ENCODE data around the gene CSTA. TPM values are rescaled to one million over a fixed set of nuclear protein-coding genes. Genes with fewer than 3 reads are reported as not detected.

The CSTA gene, protein sequence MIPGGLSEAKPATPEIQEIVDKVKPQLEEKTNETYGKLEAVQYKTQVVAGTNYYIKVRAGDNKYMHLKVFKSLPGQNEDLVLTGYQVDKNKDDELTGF
- not detected for polyA plus RNA-seq (2013, experiment 1 of 2)
- polyA plus RNA-seq (2013, experiment 2 of 2), result not detected

GRCh38 chr3:122324871-122325323 is at the start of gene CSTA:
Gene CSTA, plus strand, starts transcription at chr3:122325248. Its CDS starts 45 bp downstream, at chr3:122325293.
- Histone ChIP-seq H3K4me2 (ENCODE audit: insufficient read depth, low read length, poor library complexity, severe bottlenecking) (no peak within 1 kb of the TSS), H4K91ac (ENCODE audit: low read depth, low read length, poor library complexity) (no peak within 1 kb of the TSS), H3K4ac (ENCODE audit: low read length) (no peak within 1 kb of the TSS), H3K18ac (ENCODE audit: low read length) (no peak within 1 kb of the TSS), H3K14ac (ENCODE audit: low read length) (no peak within 1 kb of the TSS), H3K79me1 (ENCODE audit: low read depth, low read length) (no peaks in the 10 kb centered on the region), H3K27me3 (ENCODE audit: control insufficient read depth in 3 of 3, insufficient read depth in 3 of 3, low read depth in 1 of 3, low read length in 3 of 3) (no peaks in the 10 kb centered on the region), H2BK120ac (ENCODE audit: low read depth, low read length) (no peak within 1 kb of the TSS), H4K8ac (ENCODE audit: low read depth, low read length) (no peak within 1 kb of the TSS), H3K36me3 (replicated peaks in 1 of 2; ENCODE audit: control insufficient read depth in 2 of 2, insufficient read depth in 2 of 2, low read length in 2 of 2) (no peaks in the 10 kb centered on the region), H2BK5ac (ENCODE audit: low read length) (no peak within 1 kb of the TSS), H2AFZ (ENCODE audit: low read length) (peak within 1 kb of the TSS; percentile 51), H3K4me3 (ENCODE audit: low read length in 2 of 2) (no peak within 1 kb of the TSS), H2AK5ac (ENCODE audit: low read depth, low read length) (no peak within 1 kb of the TSS), H3K23ac (ENCODE audit: low read depth, low read length, poor library complexity) (no peak within 1 kb of the TSS), H3K9ac (ENCODE audit: low read depth, low read length, poor library complexity) (no peak within 1 kb of the TSS), H2BK15ac (ENCODE audit: low read length) (no peak within 1 kb of the TSS), H3K9me3 (replicated peaks in 1 of 2; ENCODE audit: control insufficient read depth in 2 of 2, insufficient read depth in 1 of 2, low read depth in 1 of 2, low read length in 2 of 2) (no peaks in the 10 kb centered on the region), H3K27ac (replicated peaks; ENCODE audit: low read length) (no peak within 1 kb of the TSS), H2BK12ac (ENCODE audit: low read length) (no peak within 1 kb of the TSS), H3K4me1 (ENCODE audit: control insufficient read depth in 2 of 2, insufficient read depth in 1 of 2, low read depth in 1 of 2, low read length in 2 of 2) (no peaks in the 10 kb centered on the region)
- no peak for DNase-seq (ENCODE audit: low spot score)
- no CpG with 5 or more reads among the region's 6 CpGs for WGBS, 2 donors (ENCODE audit: extremely low coverage in 2 of 2, insufficient read length in 2 of 2, insufficient replicate concordance in 1 of 2)

- Histone ChIP-seq H2BK15ac (ENCODE audit: low read length) (no peak overlapping the region), H3K4me1 (ENCODE audit: control insufficient read depth in 2 of 2, insufficient read depth in 1 of 2, low read depth in 1 of 2, low read length in 2 of 2) (no peaks in the 10 kb centered on the region), H2BK5ac (ENCODE audit: low read length) (no peak overlapping the region), H2BK12ac (ENCODE audit: low read length) (no peak overlapping the region), H3K18ac (ENCODE audit: low read length) (no peak overlapping the region), H2AFZ (ENCODE audit: low read length) (no peak overlapping the region), H2BK120ac (ENCODE audit: low read depth, low read length) (no peak overlapping the region), H3K14ac (ENCODE audit: low read length) (no peak overlapping the region), H4K8ac (ENCODE audit: low read depth, low read length) (no peak overlapping the region), H3K4me3 (ENCODE audit: low read length in 2 of 2) (no peak overlapping the region), H3K27me3 (ENCODE audit: control insufficient read depth in 3 of 3, insufficient read depth in 3 of 3, low read depth in 1 of 3, low read length in 3 of 3) (peaks cover 0 to 11% (median 0%) of the 10 kb centered on the region in 3 experiments), H3K27ac (replicated peaks; ENCODE audit: low read length) (no peak overlapping the region), H3K9me3 (replicated peaks in 1 of 2; ENCODE audit: control insufficient read depth in 2 of 2, insufficient read depth in 1 of 2, low read depth in 1 of 2, low read length in 2 of 2) (no peaks in the 10 kb centered on the region), H4K91ac (ENCODE audit: low read depth, low read length, poor library complexity) (no peak overlapping the region), H3K23ac (ENCODE audit: low read depth, low read length, poor library complexity) (no peak overlapping the region), H3K4me2 (ENCODE audit: insufficient read depth, low read length, poor library complexity, severe bottlenecking) (no peak overlapping the region), H3K36me3 (replicated peaks in 1 of 2; ENCODE audit: control insufficient read depth in 2 of 2, insufficient read depth in 2 of 2, low read length in 2 of 2) (no peaks in the 10 kb centered on the region), H3K4ac (ENCODE audit: low read length) (no peak overlapping the region), H2AK5ac (ENCODE audit: low read depth, low read length) (no peak overlapping the region), H3K9ac (ENCODE audit: low read depth, low read length, poor library complexity) (no peak overlapping the region), H3K79me1 (ENCODE audit: low read depth, low read length) (no peaks in the 10 kb centered on the region)
- WGBS, 2 donors (ENCODE audit: extremely low coverage in 2 of 2, insufficient read length in 2 of 2, insufficient replicate concordance in 1 of 2), result no CpG with 5 or more reads among the region's 3 CpGs
- DNase-seq (ENCODE audit: low spot score), result no peak
These were observed 43.2 kb upstream of the CSTA start for GRCh38 chr3:122281891-122282290.

GRCh38 chr3:122283796-122284445 is 41.1 kb upstream of the CSTA start:
- Histone ChIP-seq H3K27me3 (ENCODE audit: control insufficient read depth in 3 of 3, insufficient read depth in 3 of 3, low read depth in 1 of 3, low read length in 3 of 3) (peaks cover 0 to 7% (median 0%) of the 10 kb centered on the region in 3 experiments), H2BK15ac (ENCODE audit: low read length) (no peak overlapping the region), H3K14ac (ENCODE audit: low read length) (no peak overlapping the region), H2AFZ (ENCODE audit: low read length) (no peak overlapping the region), H4K91ac (ENCODE audit: low read depth, low read length, poor library complexity) (no peak overlapping the region), H4K8ac (ENCODE audit: low read depth, low read length) (no peak overlapping the region), H2BK120ac (ENCODE audit: low read depth, low read length) (no peak overlapping the region), H3K18ac (ENCODE audit: low read length) (no peak overlapping the region), H3K4me2 (ENCODE audit: insufficient read depth, low read length, poor library complexity, severe bottlenecking) (no peak overlapping the region), H3K36me3 (replicated peaks in 1 of 2; ENCODE audit: control insufficient read depth in 2 of 2, insufficient read depth in 2 of 2, low read length in 2 of 2) (no peaks in the 10 kb centered on the region), H3K4ac (ENCODE audit: low read length) (no peak overlapping the region), H3K4me1 (ENCODE audit: control insufficient read depth in 2 of 2, insufficient read depth in 1 of 2, low read depth in 1 of 2, low read length in 2 of 2) (no peaks in the 10 kb centered on the region), H2BK12ac (ENCODE audit: low read length) (no peak overlapping the region), H2BK5ac (ENCODE audit: low read length) (peak overlapping the region; percentile 7), H3K4me3 (ENCODE audit: low read length in 2 of 2) (no peak overlapping the region), H3K79me1 (ENCODE audit: low read depth, low read length) (no peaks in the 10 kb centered on the region), H3K9ac (ENCODE audit: low read depth, low read length, poor library complexity) (peak overlapping the region; percentile 18), H3K23ac (ENCODE audit: low read depth, low read length, poor library complexity) (no peak overlapping the region), H3K27ac (replicated peaks; ENCODE audit: low read length) (no peak overlapping the region), H2AK5ac (ENCODE audit: low read depth, low read length) (no peak overlapping the region), H3K9me3 (replicated peaks in 1 of 2; ENCODE audit: control insufficient read depth in 2 of 2, insufficient read depth in 1 of 2, low read depth in 1 of 2, low read length in 2 of 2) (no peaks in the 10 kb centered on the region)
- WGBS, 2 donors (ENCODE audit: extremely low coverage in 2 of 2, insufficient read length in 2 of 2, insufficient replicate concordance in 1 of 2), result no CpG with 5 or more reads among the region's 22 CpGs
- DNase-seq (ENCODE audit: low spot score), result no peak

- Histone ChIP-seq H3K4ac (ENCODE audit: low read length) (peak overlapping the region; percentile 58), H2AK5ac (ENCODE audit: low read depth, low read length) (no peak overlapping the region)
These were observed 40.6 kb upstream of the CSTA start for GRCh38 chr3:122284486-122284885.

More at GRCh38 chr3:122284486-122284885, 40.6 kb upstream of the CSTA start:
- Histone ChIP-seq H3K4me2 (ENCODE audit: insufficient read depth, low read length, poor library complexity, severe bottlenecking) (no peak overlapping the region), H4K91ac (ENCODE audit: low read depth, low read length, poor library complexity) (no peak overlapping the region), H2AFZ (ENCODE audit: low read length) (no peak overlapping the region), H2BK5ac (ENCODE audit: low read length) (no peak overlapping the region), H3K4me3 (ENCODE audit: low read length in 2 of 2) (peak overlapping the region in 1 of 2 donors; percentile 18), H3K27ac (replicated peaks; ENCODE audit: low read length) (no peak overlapping the region), H3K79me1 (ENCODE audit: low read depth, low read length) (no peaks in the 10 kb centered on the region), H3K9ac (ENCODE audit: low read depth, low read length, poor library complexity) (peak overlapping the region; percentile 18), H2BK15ac (ENCODE audit: low read length) (no peak overlapping the region), H3K23ac (ENCODE audit: low read depth, low read length, poor library complexity) (no peak overlapping the region), H3K14ac (ENCODE audit: low read length) (peak overlapping the region; percentile 78), H3K4me1 (ENCODE audit: control insufficient read depth in 2 of 2, insufficient read depth in 1 of 2, low read depth in 1 of 2, low read length in 2 of 2) (no peaks in the 10 kb centered on the region), H3K36me3 (replicated peaks in 1 of 2; ENCODE audit: control insufficient read depth in 2 of 2, insufficient read depth in 2 of 2, low read length in 2 of 2) (no peaks in the 10 kb centered on the region), H2BK12ac (ENCODE audit: low read length) (no peak overlapping the region), H3K9me3 (replicated peaks in 1 of 2; ENCODE audit: control insufficient read depth in 2 of 2, insufficient read depth in 1 of 2, low read depth in 1 of 2, low read length in 2 of 2) (no peaks in the 10 kb centered on the region), H4K8ac (ENCODE audit: low read depth, low read length) (no peak overlapping the region), H2BK120ac (ENCODE audit: low read depth, low read length) (no peak overlapping the region), H3K27me3 (ENCODE audit: control insufficient read depth in 3 of 3, insufficient read depth in 3 of 3, low read depth in 1 of 3, low read length in 3 of 3) (peaks cover 0 to 7% (median 0%) of the 10 kb centered on the region in 3 experiments), H3K18ac (ENCODE audit: low read length) (peak overlapping the region; percentile 56)
- no CpG with 5 or more reads among the region's 20 CpGs for WGBS, 2 donors (ENCODE audit: extremely low coverage in 2 of 2, insufficient read length in 2 of 2, insufficient replicate concordance in 1 of 2)
- no peak for DNase-seq (ENCODE audit: low spot score)
